ENCODE results near the gene ADAP1. TPM values are rescaled to one million over a fixed set of nuclear protein-coding genes. Genes with fewer than 3 reads are reported as not detected.

The ADAP1 gene
- total and polyA plus RNA-seq, 2 of the 13 experiments (the other 11 are each of a cell fraction or from before 2014, with no cell fraction given): 10.5 to 24.6 TPM

GRCh38 chr7:904847-905246 lies 49.6 kb downstream of the ADAP1 start (continued):
- TF ChIP-seq CENPBD1 (CRISPR knock-in tag; IDR thresholded peaks at IDR 0.05; ENCODE audit: borderline replicate concordance, low read depth) (no peak), CCAR2 (optimal IDR thresholded peaks at IDR 0.05; ENCODE audit: low read depth, low read length) (no peak)

- DNase-seq (ENCODE audit: low spot score) (no peak), ATAC-seq (no peak), FAIRE-seq (no peak)
- Histone ChIP-seq H3K4me2 (ENCODE audit: low read depth, low read length) (no peak overlapping the region), H3K9ac (ENCODE audit: insufficient read depth, low read depth, low read length) (no peak overlapping the region), H4K20me1 (ENCODE audit: insufficient read depth, low read length) (no peaks in the 10 kb centered on the region), H3K4me1 (ENCODE audit: insufficient read depth, low read length) (peaks cover 16% of the 10 kb centered on the region), H3K27me3 (ENCODE audit: control insufficient read depth in 1 of 2, insufficient read depth in 2 of 2, low read length in 2 of 2) (no peaks in the 10 kb centered on the region; a peak in 1 of 5 replicates), H3K27ac (ENCODE audit: extremely low read length, insufficient read depth, low read length) (no peak overlapping the region), H3K79me2 (ENCODE audit: insufficient read depth, low read length) (no peaks in the 10 kb centered on the region), H2AFZ (ENCODE audit: low read length) (no peak overlapping the region), H3K36me3 (replicated peaks in 1 of 2; ENCODE audit: control insufficient read depth in 1 of 2, insufficient read depth in 2 of 2, low read length in 2 of 2) (no peaks in the 10 kb centered on the region; a peak in 1 of 5 replicates), H3K9me3 (ENCODE audit: low read length) (no peaks in the 10 kb centered on the region), H3K4me3 (replicated peaks in 1 of 3; ENCODE audit: insufficient read depth in 1 of 3, low read depth in 2 of 3, low read length in 3 of 3) (no peak overlapping the region)
- in situ Hi-C loops (cut with HindIII; ENCODE audit: extremely low pct_ligation_motif_present, low pct_unique_long_range_greater_than_20kb) (no loop called here), intact Hi-C loops (cut with micrococcal nuclease; ENCODE audit: unreplicated experiment) (loop anchor here (10.0 kb wide), 1 partner anchor 51 kb away; the partner anchor contains the start of gene ADAP1)
- ChIA-PET POLR2A (no interaction called here), CTCF (ENCODE audit: low intra/inter-chr PET ratio, low total read pairs) (no interaction called here)
- no TSS peak for BruUV-seq (replicated peaks)
- WGBS (ENCODE audit: low lambda C conversion rate): 96% methylated on average over 27 of the region's 37 CpGs
- peak; percentile 43; the same call in 1 of the 2 replicates for TF ChIP-seq HNRNPL (IDR thresholded peaks at IDR 0.05; ENCODE audit: low read depth, low read length)
- TF ChIP-seq TIGD3 (CRISPR knock-in tag; IDR thresholded peaks at IDR 0.05; ENCODE audit: borderline replicate concordance): no peak
- no peak for TF ChIP-seq ZNF672 (CRISPR knock-in tag; IDR thresholded peaks at IDR 0.05)
- no peak for TF ChIP-seq ZNF773 (CRISPR knock-in tag; IDR thresholded peaks at IDR 0.05; ENCODE audit: borderline replicate concordance)
- no peak for TF ChIP-seq THYN1 (CRISPR knock-in tag; IDR thresholded peaks at IDR 0.05; ENCODE audit: borderline replicate concordance, low read depth)
- TF ChIP-seq SNAPC4 (CRISPR knock-in tag; IDR thresholded peaks at IDR 0.05): no peak
- TF ChIP-seq KDM1A (CRISPR knock-in tag; IDR thresholded peaks at IDR 0.05): no peak
- no peak for TF ChIP-seq TBL1XR1 (IDR thresholded peaks at IDR 0.05; ENCODE audit: borderline replicate concordance, low read length, partially characterized antibody)
Observed at GRCh38 chr7:903921-904755, 50.3 kb downstream of the ADAP1 start.
